Naive B cell (primary cell): Measurements from ENCODE around the gene CHST9. TPM values are rescaled to one million over a fixed set of nuclear protein-coding genes. Genes with fewer than 3 reads are reported as not detected.
A peak's percentile ranks its signal among the peaks of the same experiment; 100 is the strongest.
"Not testable (repeated sequence)": the region's sequence is repeated elsewhere in the genome, so short reads cannot be mapped to it uniquely, and the experiment has no call there.

Experiments
- ATAC-seq, 2 donors: fragments of 150-1000 bp; cut with Tn5 transposase; 2 replicates each; pipeline ENCODE4 v1.10.0; 2021; ENCODE audit warnings: low read depth in 2 of 2, mild to moderate bottlenecking in 2 of 2, moderate library complexity in 2 of 2
- DNase-seq: peaks from one replicate; pipeline ENCODE4 v3.0.0; 2022
- H3K27ac Mint-ChIP-seq, 6 donors: one replicate each; pipeline ENCODE4 v1.8.0; 2020 to 2022; ENCODE audit warnings: mild to moderate bottlenecking in 6 of 6, mixed read lengths in 6 of 6, moderate library complexity in 5 of 6, inconsistent platforms in 2 of 6
- H3K27me3 Mint-ChIP-seq, 3 donors: one replicate each; pipeline ENCODE4 v1.8.0; 2021 to 2022; ENCODE audit warnings: mixed read lengths in 3 of 3, mild to moderate bottlenecking in 1 of 3
- H3K36me3 Mint-ChIP-seq, 2 donors: one replicate each; pipeline ENCODE4 v1.8.0; 2020 to 2022; ENCODE audit warnings: mixed read lengths in 2 of 2, inconsistent platforms in 1 of 2, mild to moderate bottlenecking in 1 of 2
- H3K4me1 Mint-ChIP-seq, 3 donors: one replicate each; pipeline ENCODE4 v1.8.0; 2020 to 2022; ENCODE audit warnings: mixed read lengths in 3 of 3, inconsistent platforms in 1 of 3, mild to moderate bottlenecking in 1 of 3, moderate library complexity in 1 of 3
- H3K4me3 Mint-ChIP-seq, 8 donors: one replicate each; pipeline ENCODE4 v1.8.0; 2020 to 2022; ENCODE audit warnings: mild to moderate bottlenecking in 8 of 8, mixed read lengths in 8 of 8, moderate library complexity in 8 of 8, inconsistent platforms in 2 of 8
- H3K9me3 Mint-ChIP-seq, 7 donors: one replicate each; pipeline ENCODE4 v1.8.0; 2020 to 2022; ENCODE audit warnings: mixed read lengths in 7 of 7, mild to moderate bottlenecking in 5 of 7, inconsistent platforms in 2 of 7, moderate library complexity in 1 of 7
- polyA plus RNA-seq, 6 donors: library from polyadenylated mRNA; unstranded; fragments of 300-500 nt; fragmentation: Illumina TruSeq; gene quantifications; one replicate each; pipeline ENCODE4 v1.2.3, GENCODE V29; 2021; ENCODE audit warnings: low read depth in 6 of 6

The CHST9 gene
- polyA plus RNA-seq, 6 donors from 2014 or later, result not detected

- H3K4me1 Mint-ChIP-seq, result no peaks in the 10 kb centered on the region
- no peak overlapping the region for H3K27ac Mint-ChIP-seq
- ATAC-seq, result no peak
- H3K9me3 Mint-ChIP-seq, result peaks cover 0 to 33% (median 9%) of the 10 kb centered on the region in 7 donors
- no peak overlapping the region for H3K4me3 Mint-ChIP-seq
- DNase-seq, result no peak
- H3K27me3 Mint-ChIP-seq, result no peaks in the 10 kb centered on the region
- H3K36me3 Mint-ChIP-seq, result no peaks in the 10 kb centered on the region
Measured at GRCh38 chr18:27109451-27109850, 75.7 kb downstream of the CHST9 start.

GRCh38 chr18:27108842-27109241 is 76.3 kb downstream of the CHST9 start:
- H3K9me3 Mint-ChIP-seq, result peaks cover 0 to 27% (median 9%) of the 10 kb centered on the region in 7 donors
- H3K36me3 Mint-ChIP-seq, result no peaks in the 10 kb centered on the region
- no peak overlapping the region for H3K27ac Mint-ChIP-seq
- no peaks in the 10 kb centered on the region for H3K27me3 Mint-ChIP-seq
- no peak for ATAC-seq
- no peak for DNase-seq
- no peaks in the 10 kb centered on the region for H3K4me1 Mint-ChIP-seq
- no peak overlapping the region for H3K4me3 Mint-ChIP-seq

- no peaks in the 10 kb centered on the region for H3K4me1 Mint-ChIP-seq
- no peaks in the 10 kb centered on the region for H3K27me3 Mint-ChIP-seq
- H3K9me3 Mint-ChIP-seq, result peaks cover 0 to 18% (median 2%) of the 10 kb centered on the region in 7 donors
- DNase-seq (no peak), ATAC-seq (no peak)
- H3K27ac Mint-ChIP-seq, result no peak overlapping the region
- no peaks in the 10 kb centered on the region for H3K36me3 Mint-ChIP-seq
- H3K4me3 Mint-ChIP-seq, result no peak overlapping the region
Measured at GRCh38 chr18:27104743-27105142, 80.4 kb downstream of the CHST9 start.

- Mint-ChIP-seq H3K27me3 (no peaks in the 10 kb centered on the region), H3K36me3 (no peaks in the 10 kb centered on the region), H3K4me3 (no peak overlapping the region), H3K27ac (no peak overlapping the region), H3K4me1 (no peaks in the 10 kb centered on the region), H3K9me3 (peaks cover 9 to 29% (median 12%) of the 10 kb centered on the region in 7 donors)
- no peak for DNase-seq
- no peak for ATAC-seq
Measured at GRCh38 chr18:27094621-27095020, 90.5 kb downstream of the CHST9 start.

GRCh38 chr18:27093290-27093689 is 91.8 kb downstream of the CHST9 start:
- not testable (repeated sequence) for DNase-seq, H3K4me1 Mint-ChIP-seq, H3K27me3 Mint-ChIP-seq, ATAC-seq, H3K4me3 Mint-ChIP-seq, H3K36me3 Mint-ChIP-seq, H3K27ac Mint-ChIP-seq
- peaks cover 5 to 24% (median 9%) of the 10 kb centered on the region in 7 donors for H3K9me3 Mint-ChIP-seq

GRCh38 chr18:27081701-27082100 is 103.4 kb downstream of the CHST9 start:
- H3K4me3 Mint-ChIP-seq, result no peak overlapping the region
- H3K4me1 Mint-ChIP-seq, result no peaks in the 10 kb centered on the region
- DNase-seq (no peak), ATAC-seq (no peak)
- no peaks in the 10 kb centered on the region for H3K36me3 Mint-ChIP-seq
- H3K27ac Mint-ChIP-seq, result no peak overlapping the region
- no peaks in the 10 kb centered on the region for H3K27me3 Mint-ChIP-seq
- H3K9me3 Mint-ChIP-seq, result peaks cover 0 to 11% (median 4%) of the 10 kb centered on the region in 7 donors

- DNase-seq, result no peak
- Mint-ChIP-seq H3K36me3 (no peaks in the 10 kb centered on the region), H3K4me1 (no peaks in the 10 kb centered on the region), H3K27me3 (no peaks in the 10 kb centered on the region), H3K27ac (no peak overlapping the region), H3K4me3 (no peak overlapping the region), H3K9me3 (peaks cover 0 to 9% (median 2%) of the 10 kb centered on the region in 7 donors)
- no peak for ATAC-seq
Measured at GRCh38 chr18:27075828-27076227, 109.3 kb downstream of the CHST9 start.

- H3K27ac Mint-ChIP-seq, result no peak overlapping the region
- no peaks in the 10 kb centered on the region for H3K27me3 Mint-ChIP-seq
- DNase-seq (no peak), ATAC-seq (no peak)
- no peaks in the 10 kb centered on the region for H3K4me1 Mint-ChIP-seq
- H3K9me3 Mint-ChIP-seq, result peaks cover 0 to 5% (median 1%) of the 10 kb centered on the region in 7 donors
- no peak overlapping the region for H3K4me3 Mint-ChIP-seq
- H3K36me3 Mint-ChIP-seq, result no peaks in the 10 kb centered on the region
Measured at GRCh38 chr18:27073404-27073830, 111.7 kb downstream of the CHST9 start.

GRCh38 chr18:27064673-27065072 is 120.4 kb downstream of the CHST9 start:
- DNase-seq (no peak), ATAC-seq (no peak)
- Mint-ChIP-seq H3K36me3 (no peaks in the 10 kb centered on the region), H3K9me3 (peaks cover 0 to 3% (median 0%) of the 10 kb centered on the region in 7 donors), H3K27ac (no peak overlapping the region), H3K4me3 (no peak overlapping the region), H3K4me1 (no peaks in the 10 kb centered on the region), H3K27me3 (no peaks in the 10 kb centered on the region)

- Mint-ChIP-seq H3K4me1 (no peaks in the 10 kb centered on the region), H3K27ac (no peak overlapping the region), H3K9me3 (peaks cover 0 to 3% (median 0%) of the 10 kb centered on the region in 7 donors), H3K27me3 (no peaks in the 10 kb centered on the region), H3K36me3 (no peaks in the 10 kb centered on the region), H3K4me3 (no peak overlapping the region)
- ATAC-seq (no peak), DNase-seq (no peak)
Measured at GRCh38 chr18:27062802-27063201, 122.3 kb downstream of the CHST9 start.

- ATAC-seq (no peak), DNase-seq (no peak)
- Mint-ChIP-seq H3K4me3 (no peak overlapping the region), H3K36me3 (no peaks in the 10 kb centered on the region), H3K27me3 (no peaks in the 10 kb centered on the region), H3K27ac (no peak overlapping the region), H3K4me1 (no peaks in the 10 kb centered on the region), H3K9me3 (peaks cover 0 to 3% (median 0%) of the 10 kb centered on the region in 7 donors)
Measured at GRCh38 chr18:27061488-27062095, 123.5 kb downstream of the CHST9 start.

- Mint-ChIP-seq H3K4me3 (no peak overlapping the region), H3K27me3 (no peaks in the 10 kb centered on the region), H3K27ac (no peak overlapping the region), H3K9me3 (peaks cover 0 to 7% (median 4%) of the 10 kb centered on the region in 7 donors), H3K36me3 (no peaks in the 10 kb centered on the region), H3K4me1 (no peaks in the 10 kb centered on the region)
- ATAC-seq (no peak), DNase-seq (no peak)
Measured at GRCh38 chr18:27057519-27058234, 127.4 kb downstream of the CHST9 start.

- H3K4me1 Mint-ChIP-seq, result no peaks in the 10 kb centered on the region
- no peaks in the 10 kb centered on the region for H3K27me3 Mint-ChIP-seq
- no peak overlapping the region for H3K4me3 Mint-ChIP-seq
- H3K9me3 Mint-ChIP-seq, result peaks cover 3 to 7% (median 5%) of the 10 kb centered on the region in 7 donors
- DNase-seq, result no peak
- ATAC-seq, result no peak
- H3K27ac Mint-ChIP-seq, result no peak overlapping the region
- no peaks in the 10 kb centered on the region for H3K36me3 Mint-ChIP-seq
Measured at GRCh38 chr18:27054926-27055325, 130.2 kb downstream of the CHST9 start.

- peak overlapping the region in 1 of 8 donors; percentile 42 for H3K4me3 Mint-ChIP-seq
- H3K36me3 Mint-ChIP-seq, result no peaks in the 10 kb centered on the region
- ATAC-seq (no peak), DNase-seq (no peak)
- H3K27me3 Mint-ChIP-seq, result no peaks in the 10 kb centered on the region
- peaks cover 5 to 10% (median 7%) of the 10 kb centered on the region in 7 donors for H3K9me3 Mint-ChIP-seq
- H3K4me1 Mint-ChIP-seq, result no peaks in the 10 kb centered on the region
- H3K27ac Mint-ChIP-seq, result no peak overlapping the region
Measured at GRCh38 chr18:27049969-27050368, 135.1 kb downstream of the CHST9 start.
